ENCODE data around the gene KRT80.

The KRT80 gene

DNA sequence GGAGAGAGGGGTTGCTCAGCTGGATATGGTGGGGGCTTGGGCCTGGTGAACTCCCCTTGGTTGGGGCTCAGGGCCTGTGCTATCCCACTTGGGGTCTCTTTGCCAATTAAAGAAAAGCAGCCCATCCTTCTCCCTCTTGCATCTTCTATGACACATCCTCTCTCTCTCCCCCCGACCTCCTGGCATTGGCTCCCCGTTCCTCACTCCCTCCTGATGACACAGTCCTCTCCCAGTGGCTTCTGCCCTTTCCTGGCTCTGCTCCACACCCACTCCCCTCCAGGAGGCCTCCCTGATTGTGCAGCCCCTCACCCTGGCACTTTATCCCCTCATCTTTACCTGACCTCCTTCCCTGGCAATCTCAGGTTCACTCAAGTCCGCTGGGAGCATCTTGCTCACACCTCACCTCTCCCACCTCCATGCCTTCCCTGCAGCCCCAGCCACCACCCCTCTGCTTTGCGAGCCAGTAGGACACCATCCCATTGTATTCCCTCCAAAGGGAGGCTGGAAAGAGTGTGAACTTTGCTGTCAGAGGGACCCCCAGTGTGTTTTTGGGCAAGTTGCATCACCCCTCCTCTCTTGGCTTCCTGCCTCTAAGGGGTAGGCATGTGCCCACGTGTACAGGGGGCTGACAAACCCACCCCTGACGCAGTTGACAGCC is 10.7 kb downstream of the KRT80 start:
- no peak for DNase-seq (ENCODE audit: low read depth in 1 of 2, low spot score in 1 of 2)
- no peak for TF ChIP-seq GABPA (IDR thresholded peaks at IDR 0.05; ENCODE audit: low read depth)
- no peak for TF ChIP-seq SPI1 (IDR thresholded peaks at IDR 0.05; ENCODE audit: borderline replicate concordance, low read depth)
- TF ChIP-seq, protein P1, sequence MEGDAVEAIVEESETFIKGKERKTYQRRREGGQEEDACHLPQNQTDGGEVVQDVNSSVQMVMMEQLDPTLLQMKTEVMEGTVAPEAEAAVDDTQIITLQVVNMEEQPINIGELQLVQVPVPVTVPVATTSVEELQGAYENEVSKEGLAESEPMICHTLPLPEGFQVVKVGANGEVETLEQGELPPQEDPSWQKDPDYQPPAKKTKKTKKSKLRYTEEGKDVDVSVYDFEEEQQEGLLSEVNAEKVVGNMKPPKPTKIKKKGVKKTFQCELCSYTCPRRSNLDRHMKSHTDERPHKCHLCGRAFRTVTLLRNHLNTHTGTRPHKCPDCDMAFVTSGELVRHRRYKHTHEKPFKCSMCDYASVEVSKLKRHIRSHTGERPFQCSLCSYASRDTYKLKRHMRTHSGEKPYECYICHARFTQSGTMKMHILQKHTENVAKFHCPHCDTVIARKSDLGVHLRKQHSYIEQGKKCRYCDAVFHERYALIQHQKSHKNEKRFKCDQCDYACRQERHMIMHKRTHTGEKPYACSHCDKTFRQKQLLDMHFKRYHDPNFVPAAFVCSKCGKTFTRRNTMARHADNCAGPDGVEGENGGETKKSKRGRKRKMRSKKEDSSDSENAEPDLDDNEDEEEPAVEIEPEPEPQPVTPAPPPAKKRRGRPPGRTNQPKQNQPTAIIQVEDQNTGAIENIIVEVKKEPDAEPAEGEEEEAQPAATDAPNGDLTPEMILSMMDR (IDR thresholded peaks at IDR 0.05; ENCODE audit: insufficient read depth, low read length): no peak
- TF ChIP-seq, protein P2, sequence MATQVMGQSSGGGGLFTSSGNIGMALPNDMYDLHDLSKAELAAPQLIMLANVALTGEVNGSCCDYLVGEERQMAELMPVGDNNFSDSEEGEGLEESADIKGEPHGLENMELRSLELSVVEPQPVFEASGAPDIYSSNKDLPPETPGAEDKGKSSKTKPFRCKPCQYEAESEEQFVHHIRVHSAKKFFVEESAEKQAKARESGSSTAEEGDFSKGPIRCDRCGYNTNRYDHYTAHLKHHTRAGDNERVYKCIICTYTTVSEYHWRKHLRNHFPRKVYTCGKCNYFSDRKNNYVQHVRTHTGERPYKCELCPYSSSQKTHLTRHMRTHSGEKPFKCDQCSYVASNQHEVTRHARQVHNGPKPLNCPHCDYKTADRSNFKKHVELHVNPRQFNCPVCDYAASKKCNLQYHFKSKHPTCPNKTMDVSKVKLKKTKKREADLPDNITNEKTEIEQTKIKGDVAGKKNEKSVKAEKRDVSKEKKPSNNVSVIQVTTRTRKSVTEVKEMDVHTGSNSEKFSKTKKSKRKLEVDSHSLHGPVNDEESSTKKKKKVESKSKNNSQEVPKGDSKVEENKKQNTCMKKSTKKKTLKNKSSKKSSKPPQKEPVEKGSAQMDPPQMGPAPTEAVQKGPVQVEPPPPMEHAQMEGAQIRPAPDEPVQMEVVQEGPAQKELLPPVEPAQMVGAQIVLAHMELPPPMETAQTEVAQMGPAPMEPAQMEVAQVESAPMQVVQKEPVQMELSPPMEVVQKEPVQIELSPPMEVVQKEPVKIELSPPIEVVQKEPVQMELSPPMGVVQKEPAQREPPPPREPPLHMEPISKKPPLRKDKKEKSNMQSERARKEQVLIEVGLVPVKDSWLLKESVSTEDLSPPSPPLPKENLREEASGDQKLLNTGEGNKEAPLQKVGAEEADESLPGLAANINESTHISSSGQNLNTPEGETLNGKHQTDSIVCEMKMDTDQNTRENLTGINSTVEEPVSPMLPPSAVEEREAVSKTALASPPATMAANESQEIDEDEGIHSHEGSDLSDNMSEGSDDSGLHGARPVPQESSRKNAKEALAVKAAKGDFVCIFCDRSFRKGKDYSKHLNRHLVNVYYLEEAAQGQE (IDR thresholded peaks at IDR 0.05; ENCODE audit: insufficient replicate concordance, low read depth): no peak
- no peak for TF ChIP-seq POLR2AphosphoS5 (IDR thresholded peaks at IDR 0.05; ENCODE audit: low read depth)
- H3K27ac ChIP-seq (replicated peaks): no peak overlapping the region
- no peaks in the 10 kb centered on the region for H3K27me3 ChIP-seq (ENCODE audit: insufficient read depth, poor library complexity, severe bottlenecking)
- no peak overlapping the region for H3K4me3 ChIP-seq (replicated peaks; ENCODE audit: insufficient read depth, low read length)

DNA sequence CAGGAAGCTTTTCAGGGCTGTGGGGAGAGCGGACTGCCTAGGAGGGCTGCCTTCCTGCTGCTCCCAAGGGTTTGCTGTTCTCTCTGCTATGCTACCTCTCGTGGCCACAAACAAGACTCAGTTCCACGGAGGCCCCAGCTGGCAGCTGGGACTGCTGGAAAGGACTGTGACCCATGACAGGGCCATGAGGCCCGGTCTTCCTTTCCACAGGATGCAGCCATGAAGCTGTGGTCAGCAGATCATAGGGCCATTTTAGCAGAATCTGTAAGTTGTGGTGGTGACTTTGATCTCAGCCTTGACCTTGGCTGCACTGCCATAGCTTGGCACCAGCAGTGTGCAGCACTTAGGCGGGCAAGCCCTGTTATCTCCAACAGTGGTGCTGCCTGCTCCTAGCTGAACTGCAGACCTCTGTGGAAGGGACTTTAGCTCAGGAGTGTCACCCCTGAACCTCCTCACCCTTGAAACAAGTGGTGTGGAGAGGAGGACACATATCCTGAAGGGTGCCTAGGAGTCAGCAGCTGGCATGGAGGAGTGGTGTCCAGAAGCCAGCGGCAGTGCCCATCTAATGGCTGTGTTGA is 12.3 kb downstream of the KRT80 start:
- DNase-seq (ENCODE audit: low read depth in 1 of 2, low spot score in 1 of 2): no peak
- TF ChIP-seq, protein P1 (IDR thresholded peaks at IDR 0.05; ENCODE audit: insufficient read depth, low read length): no peak
- TF ChIP-seq POLR2AphosphoS5 (IDR thresholded peaks at IDR 0.05; ENCODE audit: low read depth): no peak
- H3K4me3 ChIP-seq (replicated peaks; ENCODE audit: insufficient read depth, low read length): no peak overlapping the region
- no peaks in the 10 kb centered on the region for H3K27me3 ChIP-seq (ENCODE audit: insufficient read depth, poor library complexity, severe bottlenecking)
- no peak overlapping the region for H3K27ac ChIP-seq (replicated peaks)

DNA sequence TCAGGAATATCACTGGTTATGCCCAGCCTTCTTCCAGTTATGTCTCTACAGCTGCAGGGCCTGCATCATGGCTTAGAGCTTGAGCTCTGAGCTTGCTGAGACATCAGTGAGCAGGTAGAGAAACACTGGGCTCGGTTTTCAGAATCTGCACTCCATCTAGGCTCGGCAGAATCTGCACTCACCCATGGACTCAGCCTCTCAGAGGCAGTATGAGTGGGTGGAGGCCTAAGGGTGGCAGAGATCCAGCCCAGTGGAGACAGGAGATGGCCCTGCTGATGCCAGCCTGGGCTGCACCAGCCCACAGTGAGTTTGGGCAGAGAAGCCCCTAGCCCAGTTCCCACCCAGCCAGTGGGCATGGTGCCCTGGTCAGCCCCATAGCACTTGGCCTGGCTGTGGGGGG is 12.8 kb downstream of the KRT80 start:
- DNase-seq (ENCODE audit: low read depth in 1 of 2, low spot score in 1 of 2): no peak
- Histone ChIP-seq H3K4me3 (replicated peaks; ENCODE audit: insufficient read depth, low read length) (no peak overlapping the region), H3K27me3 (ENCODE audit: insufficient read depth, poor library complexity, severe bottlenecking) (no peaks in the 10 kb centered on the region), H3K27ac (replicated peaks) (no peak overlapping the region)
- TF ChIP-seq GABPA (IDR thresholded peaks at IDR 0.05; ENCODE audit: low read depth): no peak
- TF ChIP-seq POLR2AphosphoS5 (IDR thresholded peaks at IDR 0.05; ENCODE audit: low read depth): no peak
- TF ChIP-seq, protein P1 (IDR thresholded peaks at IDR 0.05; ENCODE audit: insufficient read depth, low read length): no peak
- TF ChIP-seq, protein P2 (IDR thresholded peaks at IDR 0.05; ENCODE audit: insufficient replicate concordance, low read depth): no peak
- no peak for TF ChIP-seq SPI1 (IDR thresholded peaks at IDR 0.05; ENCODE audit: borderline replicate concordance, low read depth)

Measured in HL-60 (cell line).